NK-92 treated with Interleukin-12 subunit alpha and Interleukin-12 subunit beta, amount 100 ng/mL, for 24 hours (cell line): Measurements from ENCODE around the gene ZNF224.
A peak's percentile ranks its signal among the peaks of the same experiment; 100 is the strongest.
"Not testable (repeated sequence)": the region's sequence is repeated elsewhere in the genome, so short reads cannot be mapped to it uniquely, and the experiment has no call there.

ENCODE experiments used
- DNase-seq: peaks from one replicate; lab custom pipeline; 2025; lab: John Stamatoyannopoulos, UW

Gene ZNF224

DNA sequence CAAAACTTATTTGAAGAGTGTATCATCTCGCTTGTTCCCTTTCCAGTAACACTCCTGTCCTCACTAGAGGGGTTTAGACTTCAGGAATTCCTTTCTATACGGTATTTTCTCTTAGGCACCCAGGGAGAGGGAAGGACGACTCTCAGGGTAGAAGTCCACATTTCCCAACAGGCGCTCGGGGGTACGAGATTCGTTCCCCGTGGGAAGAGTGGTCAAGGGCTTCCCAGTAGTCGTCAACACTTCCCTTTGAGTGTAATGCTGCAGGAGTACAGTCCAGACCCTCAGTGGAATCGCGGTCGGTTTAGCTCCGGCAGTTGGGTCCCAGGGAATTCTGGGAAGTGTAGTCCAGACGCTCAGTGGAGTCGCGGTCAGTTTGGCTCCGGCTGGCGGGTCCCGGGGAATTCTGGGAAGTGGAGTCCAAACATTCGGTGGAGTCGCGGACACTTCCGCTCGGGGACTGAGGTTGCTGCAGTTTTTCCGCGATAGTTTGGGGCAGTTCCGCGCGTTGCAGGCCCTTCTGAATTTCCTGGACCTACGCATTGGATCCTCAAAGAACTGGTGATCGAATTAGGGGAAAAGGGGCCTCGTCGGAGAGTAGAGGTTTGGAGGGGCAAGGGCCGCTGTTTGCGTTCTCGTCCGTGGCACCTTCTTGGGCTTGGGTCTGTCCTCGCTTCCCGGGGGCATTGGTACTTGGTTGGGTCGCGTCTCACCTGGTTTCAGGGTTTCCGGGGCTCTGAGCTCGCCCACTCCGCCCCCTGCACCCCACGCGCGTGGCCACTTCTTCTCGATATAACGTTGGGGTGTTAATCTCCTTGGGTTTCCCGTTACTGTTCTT lies at the start of gene ZNF224:
Gene ZNF224, plus strand, starts transcription at position 431 of the 835 bp plus-strand sequence. CDS start 3,513 bp downstream, outside the sequence.
- peak; percentile 84 for DNase-seq

GRCh38 chr19:44050740-44051649 lies 43.2 kb upstream of the ZNF224 start:
- DNase-seq: no peak

DNA sequence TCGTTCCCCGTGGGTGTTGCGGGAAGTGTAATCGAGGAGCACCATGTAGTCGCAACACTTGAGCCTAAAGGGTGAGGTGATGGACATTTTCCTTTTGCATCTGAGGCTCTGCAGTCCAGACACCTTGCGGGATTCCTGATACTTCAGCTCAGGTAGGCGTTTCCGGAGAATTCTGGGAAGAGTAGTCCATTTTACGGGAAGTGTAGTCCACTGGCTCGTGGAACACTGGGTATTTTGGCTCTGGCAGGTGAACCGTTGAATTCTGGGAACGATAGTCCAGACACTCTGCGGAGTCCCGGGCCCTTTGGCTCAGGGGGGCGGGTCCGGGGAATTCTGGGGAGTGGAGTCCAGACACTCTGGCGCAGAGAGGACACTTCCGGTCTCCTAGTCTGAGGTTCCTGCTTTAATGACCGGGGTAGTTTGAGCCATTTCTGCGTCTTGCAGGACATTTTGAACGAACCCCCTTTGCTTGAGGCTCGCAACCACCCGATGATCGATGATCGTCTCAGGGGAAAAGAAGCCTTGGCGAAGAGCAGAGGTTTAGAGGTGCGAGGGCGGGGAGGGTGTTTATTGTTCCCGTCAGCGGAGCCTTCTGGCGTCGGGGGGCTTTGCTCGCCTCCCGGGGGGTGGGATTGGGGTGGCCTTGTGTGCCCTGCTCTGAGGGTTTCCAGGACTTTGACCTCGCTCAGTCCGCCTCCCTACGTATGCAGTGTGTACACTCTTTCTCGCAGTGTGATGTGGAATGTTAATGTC lies 42.3 kb upstream of the ZNF224 start, which contains the start of gene ZNF223:
Gene ZNF223, plus strand, starts transcription at position 387 of the 753 bp plus-strand sequence. CDS start 3,141 bp downstream, outside the sequence.
- DNase-seq: no peak

DNA sequence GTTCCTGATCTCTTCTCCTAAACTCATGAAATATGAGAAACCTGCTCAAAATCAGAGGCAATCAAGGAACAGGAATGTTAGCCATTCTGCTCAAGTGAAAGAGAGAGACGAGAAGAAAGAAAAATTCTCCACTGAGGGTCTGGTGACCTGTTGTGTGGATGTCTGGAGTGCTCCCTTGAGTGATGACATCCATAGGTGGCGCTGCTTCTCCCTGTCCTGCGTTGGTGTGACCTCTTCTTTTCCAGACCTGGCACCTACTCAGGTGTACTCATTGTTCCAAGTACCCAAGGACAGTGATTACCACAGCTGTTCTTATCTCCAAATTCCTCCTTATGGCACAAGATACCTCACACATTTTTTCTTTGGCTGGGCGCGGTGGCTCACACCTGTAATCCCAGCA lies 38.3 kb upstream of the ZNF224 start:
- DNase-seq: no peak

- no peak for DNase-seq
Measured at GRCh38 chr19:44059229-44059628, 34.9 kb upstream of the ZNF224 start.

- DNase-seq: no peak
Measured at GRCh38 chr19:44061038-44061437, 33.1 kb upstream of the ZNF224 start.

- DNase-seq: no peak
Measured at GRCh38 chr19:44066305-44066704, 27.9 kb upstream of the ZNF224 start.

DNA sequence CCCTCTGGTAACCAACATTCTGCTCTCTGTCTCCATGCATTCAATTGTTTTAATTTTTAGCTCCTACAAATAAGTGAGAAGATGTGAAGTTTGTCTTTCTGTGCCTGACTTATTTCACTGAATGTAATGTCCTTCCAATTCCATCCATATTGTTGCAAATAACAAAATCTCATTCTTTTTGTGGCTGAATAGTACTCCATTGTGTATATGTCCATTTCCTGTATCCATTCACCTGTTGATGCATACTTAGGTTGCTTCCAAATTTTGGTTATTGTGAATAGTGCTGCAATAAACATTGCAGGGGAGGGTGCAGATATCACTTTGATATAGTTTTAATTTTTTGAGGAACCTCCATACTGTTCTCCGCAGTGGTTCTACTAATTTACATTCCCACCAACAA lies 24.7 kb upstream of the ZNF224 start:
- DNase-seq: no peak

DNA sequence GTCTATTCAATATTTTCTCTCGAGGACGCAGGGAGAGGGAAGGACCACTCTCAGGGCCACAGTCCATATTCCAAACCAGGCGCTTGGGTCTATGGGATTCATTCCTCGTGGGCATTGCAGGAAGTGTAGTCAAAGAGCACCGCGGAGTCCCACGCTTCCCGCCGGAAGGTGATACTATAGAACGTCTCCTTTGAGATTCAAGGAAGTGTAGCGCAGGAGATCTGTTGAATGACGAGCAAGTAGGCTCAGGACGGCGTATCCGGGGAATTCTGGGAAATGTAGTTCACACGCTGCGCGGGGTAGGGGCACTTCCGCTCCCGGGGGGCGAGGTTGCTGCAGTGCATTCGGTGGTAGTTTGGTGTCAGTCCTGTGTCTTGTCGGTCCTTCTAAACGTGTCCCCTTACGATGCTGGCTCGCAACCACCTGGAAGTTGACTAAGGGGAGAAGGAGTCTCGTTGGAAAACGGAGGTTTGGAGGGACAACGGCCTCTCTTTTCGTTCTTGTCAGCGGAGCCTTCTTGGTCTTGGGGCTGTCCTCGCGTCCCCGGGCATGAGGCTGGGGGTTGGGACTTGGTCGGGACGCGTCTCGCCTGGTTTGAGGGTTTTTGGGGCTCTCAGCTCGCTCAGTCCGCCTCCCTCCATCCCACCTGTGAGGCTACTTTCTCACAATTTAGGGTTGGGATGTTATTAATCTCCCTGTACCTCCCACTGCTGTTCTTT lies 22.2 kb upstream of the ZNF224 start, which contains the start of gene ZNF284:
Gene ZNF284, plus strand, starts transcription at position 336 of the 719 bp plus-strand sequence. CDS start 4,231 bp downstream, outside the sequence.
- DNase-seq: no peak

DNA sequence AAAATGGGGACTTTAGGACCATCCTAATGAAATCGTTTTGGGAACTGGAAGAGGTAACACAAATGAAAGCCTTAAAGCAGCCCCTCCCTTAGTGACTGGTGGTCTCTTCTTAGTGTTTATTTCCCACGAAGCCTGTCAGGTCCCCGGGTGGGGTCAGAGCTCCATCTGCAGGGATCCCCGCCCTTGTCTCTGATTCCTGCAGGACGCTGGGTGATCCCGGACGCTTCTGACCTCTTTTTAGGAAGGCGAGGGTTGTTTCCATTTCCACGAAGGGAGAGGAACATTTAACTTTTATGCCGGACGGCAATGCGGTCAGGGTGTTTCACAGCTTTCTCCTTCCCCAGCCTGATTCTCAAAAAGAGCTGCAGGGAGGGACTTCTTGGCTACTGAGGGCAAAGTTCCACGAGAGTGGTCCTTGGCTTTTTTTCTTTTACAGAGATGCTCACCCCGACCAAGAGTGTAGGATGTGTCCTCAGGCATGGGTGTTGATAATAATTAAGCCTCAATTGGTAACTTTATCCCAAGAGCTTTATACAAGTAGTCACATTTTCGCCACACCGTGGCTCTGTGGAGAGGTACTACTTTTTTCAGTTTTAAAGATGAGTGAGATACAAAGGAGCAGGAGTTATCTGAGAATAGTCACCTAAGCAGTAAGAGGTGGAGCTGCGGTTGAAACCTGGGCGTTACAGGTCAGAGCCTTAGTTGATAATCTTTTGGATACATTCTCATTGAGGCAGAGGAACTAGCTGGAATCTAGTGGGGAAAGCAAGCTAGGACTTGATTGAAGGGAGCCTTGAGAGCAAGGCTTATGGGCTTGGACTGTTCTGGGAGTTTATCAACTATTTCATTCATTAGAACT lies 21.4 kb upstream of the ZNF224 start:
- no peak for DNase-seq

DNA sequence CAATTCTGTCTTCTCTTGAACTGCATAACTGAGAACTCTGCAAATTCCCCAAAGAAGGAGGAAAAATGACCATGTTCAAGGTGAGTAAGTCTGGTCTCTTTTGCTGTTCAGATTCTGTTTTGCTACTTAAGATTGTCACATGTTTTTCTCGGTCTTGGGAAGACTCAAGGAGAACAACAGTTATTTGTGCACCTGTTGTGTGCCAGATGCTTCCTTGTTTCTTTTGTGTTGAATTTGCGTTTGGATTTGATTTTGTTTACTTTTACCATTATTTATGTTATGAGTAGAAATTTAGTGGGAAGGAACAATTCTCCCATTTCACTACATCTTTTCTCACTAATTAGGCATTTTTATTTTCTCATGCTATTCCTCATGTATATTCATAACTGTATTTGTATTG lies 17.8 kb upstream of the ZNF224 start:
- DNase-seq: no peak

- DNase-seq: no peak
Measured at GRCh38 chr19:44092108-44092507, 2.1 kb upstream of the ZNF224 start.

- DNase-seq: no peak
Measured at GRCh38 chr19:44107751-44108150, 13.6 kb downstream of the ZNF224 start.

DNA sequence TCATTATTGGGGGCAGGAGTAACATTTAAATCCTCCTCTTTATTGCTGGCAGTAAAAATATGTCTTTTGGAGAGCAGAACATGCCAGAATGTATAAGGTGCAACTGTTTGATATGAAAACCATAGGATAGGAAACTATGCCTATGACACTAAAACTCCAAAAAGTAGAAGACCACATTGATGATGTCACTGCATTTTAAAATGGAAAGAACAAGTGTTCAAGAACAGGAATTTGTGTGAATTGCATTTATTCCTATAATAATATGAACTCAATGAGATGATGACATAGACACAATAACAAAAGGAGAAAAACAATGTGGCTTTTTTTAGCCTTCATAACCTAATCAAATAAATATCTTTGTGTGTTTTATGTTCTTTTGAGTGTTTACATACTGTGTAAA lies 15.3 kb downstream of the ZNF224 start:
- DNase-seq: no peak

DNA sequence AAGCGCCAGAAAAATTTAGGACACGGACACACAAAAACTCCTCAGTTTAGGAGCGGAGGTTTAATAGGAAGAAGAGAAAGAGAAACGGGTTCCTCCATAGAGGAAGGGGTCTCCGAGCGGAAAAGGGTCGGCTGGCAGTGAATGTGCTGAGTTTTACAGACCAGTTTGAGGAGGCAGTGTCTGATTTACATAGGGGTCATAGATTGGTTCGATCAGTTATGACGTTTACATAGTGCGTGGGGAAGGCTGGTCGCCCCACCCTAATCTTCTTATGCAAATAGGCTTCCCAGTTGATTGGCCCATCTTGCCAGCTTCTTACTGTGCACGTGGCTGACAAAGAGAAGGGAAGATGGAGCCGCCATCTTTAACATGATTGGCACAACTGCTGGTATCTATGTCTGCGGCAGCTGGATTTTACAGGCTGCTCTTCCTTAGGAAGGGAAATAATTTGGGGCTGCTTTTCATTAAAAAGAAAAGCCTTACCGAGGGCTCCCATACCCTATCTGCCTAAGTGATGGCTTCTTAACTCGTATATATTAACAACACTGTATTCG lies 17.8 kb downstream of the ZNF224 start:
- DNase-seq: no peak

- no peak for DNase-seq
Measured at GRCh38 chr19:44112802-44113137, 18.6 kb downstream of the ZNF224 start.

GRCh38 chr19:44113138-44113783 lies 19.1 kb downstream of the ZNF224 start, which contains the start of gene ZNF225:
Gene ZNF225, plus strand, starts transcription at chr19:44113399. Its CDS starts 2,429 bp downstream, at chr19:44115828.
- DNase-seq: peak; percentile 71

- DNase-seq: no peak
Measured at GRCh38 chr19:44113784-44114390, 19.7 kb downstream of the ZNF224 start.

GRCh38 chr19:44121162-44121561 lies 27.0 kb downstream of the ZNF224 start:
- not testable (repeated sequence) for DNase-seq
